CD4-positive, alpha-beta T cell (primary cell): ENCODE data around the gene RIPOR2. TPM values are rescaled to one million over a fixed set of nuclear protein-coding genes. Genes with fewer than 3 reads are reported as not detected.

Source experiments
- ATAC-seq: fragments of 200-7000 bp; cut with Tn5 transposase; one replicate; pipeline ENCODE4 v1.10.0; 2022; ENCODE audit warnings: mild to moderate bottlenecking; ENCODE audit not compliant: poor library complexity
- CTCF ChIA-PET: fragments of 350-600 bp; sonication (Branson Sonifier 250); formaldehyde crosslinking; loops from one replicate; lab custom pipeline; 2021; ENCODE audit warnings: antibody characterized with exemption, inconsistent platforms; lab: Charles Lee
- POLR2A ChIA-PET: fragments of 350-600 bp; sonication (Branson Sonifier 250); formaldehyde crosslinking; loops from one replicate; lab custom pipeline; 2021; ENCODE audit warnings: antibody characterized with exemption, inconsistent platforms; lab: Charles Lee
- DNase-seq, 14 experiments: peaks; one replicate each; pipeline ENCODE4 v3.0.0-alpha.2; 2013 to 2020; ENCODE audit warnings: mixed read lengths in 2 of 14
- H3K27ac ChIP-seq, 2 donors: one replicate each; pipeline versions ENCODE4 v1.5.1 to v1.7.0; 2013; ENCODE audit warnings: low read length in 2 of 2, low read depth in 1 of 2, mild to moderate bottlenecking in 1 of 2
- H3K27me3 ChIP-seq, 2 experiments: 1 replicate in 1 of 2; 2 replicates in 1 of 2; pipeline versions ENCODE4 v1.6.1 to v1.7.0; 2013; ENCODE audit warnings: low read length in 2 of 2, control low read depth in 1 of 2, mild to moderate bottlenecking in 1 of 2, moderate library complexity in 1 of 2; ENCODE audit not compliant: insufficient read depth in 2 of 2, control insufficient read depth in 1 of 2
- H3K36me3 ChIP-seq: one replicate; pipeline ENCODE4 v1.6.1; 2013; ENCODE audit warnings: low read length, control low read depth; ENCODE audit not compliant: insufficient read depth
- H3K4me1 ChIP-seq: one replicate; pipeline ENCODE4 v1.6.1; 2013; ENCODE audit warnings: low read length, control low read depth; ENCODE audit not compliant: insufficient read depth
- H3K4me3 ChIP-seq: one replicate; pipeline ENCODE4 v1.5.1; 2013; ENCODE audit warnings: mild to moderate bottlenecking, low read length, moderate library complexity
- H3K9me3 ChIP-seq, 2 experiments: 1 replicate in 1 of 2; 2 replicates in 1 of 2; pipeline versions ENCODE4 v1.6.1 to v1.7.0; 2013; ENCODE audit warnings: low read length in 2 of 2, mild to moderate bottlenecking in 2 of 2, control low read depth in 1 of 2, moderate library complexity in 1 of 2; ENCODE audit not compliant: control insufficient read depth in 1 of 2, insufficient read depth in 1 of 2
- H3K27ac Mint-ChIP-seq: one replicate; pipeline ENCODE4 v1.8.0; 2020; ENCODE audit warnings: mixed read lengths
- H3K27me3 Mint-ChIP-seq: one replicate; pipeline ENCODE4 v1.8.0; 2021; ENCODE audit warnings: mixed read lengths
- H3K36me3 Mint-ChIP-seq: one replicate; pipeline ENCODE4 v1.8.0; 2021; ENCODE audit warnings: low read depth, mixed read lengths
- H3K4me1 Mint-ChIP-seq: one replicate; pipeline ENCODE4 v1.8.0; 2021; ENCODE audit warnings: low read depth, mixed read lengths
- H3K4me3 Mint-ChIP-seq: one replicate; pipeline ENCODE4 v1.8.0; 2020; ENCODE audit warnings: mild to moderate bottlenecking, mixed read lengths
- H3K9me3 Mint-ChIP-seq: one replicate; pipeline ENCODE4 v1.8.0; 2020; ENCODE audit warnings: mixed read lengths
- CTCF ChIP-seq: fragments of 200-600 bp; IDR thresholded peaks from one replicate; pipeline ENCODE4 v1.8.0; 2022; ENCODE audit warnings: antibody characterized with exemption, mild to moderate bottlenecking
- intact Hi-C, 2 experiments: fragments of 100-400 bp; cut with DNase I in 1 of 2; cut with micrococcal nuclease in 1 of 2; formaldehyde crosslinking; loops; one replicate each; pipeline versions ENCODE4 v1.15.1 to v1.9.0; 2023 to 2025; cut with DNase I, micrococcal nuclease
- total RNA-seq, 174 experiments: library from RNA in 2 of 174; stranded (reverse) in 2 of 174; gene quantifications; one replicate each; pipeline ENCODE4 v1.2.3 and lab custom pipeline; 2021 to 2026

Gene RIPOR2
- total RNA-seq, 2 experiments from 2014 or later = 123 to 129 TPM

DNA sequence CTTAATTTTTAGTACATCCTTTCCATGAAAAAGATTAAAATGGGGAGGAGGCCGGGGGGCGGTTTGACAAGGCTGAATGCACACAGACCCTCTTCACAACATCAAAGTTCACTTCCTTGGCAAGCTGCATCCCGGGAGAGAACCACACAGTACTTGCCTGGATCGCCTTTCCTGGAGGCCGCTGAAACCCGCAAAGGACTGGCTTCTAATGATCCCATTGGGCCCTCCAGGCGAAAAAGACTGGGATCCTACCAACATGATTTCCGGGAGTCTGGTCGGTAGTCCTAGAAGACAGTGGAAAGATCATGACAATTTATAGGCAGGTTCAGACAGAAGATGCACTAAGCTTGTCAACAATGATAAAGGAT is 60.2 kb downstream of the RIPOR2 start:
- Mint-ChIP-seq H3K27me3 (no peaks in the 10 kb centered on the region), H3K36me3 (peaks cover 100% of the 10 kb centered on the region), H3K27ac (peak overlapping the region; percentile 97), H3K4me3 (no peak overlapping the region), H3K9me3 (no peaks in the 10 kb centered on the region), H3K4me1 (peaks cover 90% of the 10 kb centered on the region)
- intact Hi-C loops = no loop called here
- peaks cover 0 to 4% of the 10 kb centered on the region in 2 experiments for H3K9me3 ChIP-seq
- H3K4me3 ChIP-seq = no peak overlapping the region
- ChIA-PET CTCF (interaction anchor here (1.2 to 2.2 kb wide), 2 partner anchors 20 to 116 kb away, joined by 3 to 7 read pairs; no protein-coding TSS in a partner anchor), POLR2A (interaction anchor here (1.0 to 1.4 kb wide), 3 partner anchors 9 to 40 kb away, joined by 3 to 6 read pairs (median 3); no protein-coding TSS in a partner anchor)
- no peaks in the 10 kb centered on the region for H3K27me3 ChIP-seq
- no peak for TF ChIP-seq CTCF
- peaks cover 94% of the 10 kb centered on the region for H3K36me3 ChIP-seq
- ATAC-seq (no peak), DNase-seq (no peak)
- peaks cover 28% of the 10 kb centered on the region for H3K4me1 ChIP-seq
- no peak overlapping the region for H3K27ac ChIP-seq

- intact Hi-C loops = no loop called here
- H3K27ac ChIP-seq = no peak overlapping the region
- DNase-seq (no peak), ATAC-seq (no peak)
- Mint-ChIP-seq H3K27ac (peak overlapping the region; percentile 97), H3K9me3 (no peaks in the 10 kb centered on the region), H3K36me3 (peaks cover 100% of the 10 kb centered on the region), H3K4me3 (no peak overlapping the region), H3K4me1 (peaks cover 84% of the 10 kb centered on the region), H3K27me3 (no peaks in the 10 kb centered on the region)
- H3K9me3 ChIP-seq = peaks cover 0 to 4% of the 10 kb centered on the region in 2 experiments
- peaks cover 30% of the 10 kb centered on the region for H3K4me1 ChIP-seq
- ChIA-PET POLR2A (interaction anchor here (0.7 to 1.4 kb wide), 5 partner anchors 10 to 117 kb away, joined by 3 to 5 read pairs (median 3); no protein-coding TSS in a partner anchor), CTCF (interaction anchor here (1.1 to 2.5 kb wide), 4 partner anchors 8 to 117 kb away, joined by 3 to 9 read pairs (median 5); no protein-coding TSS in a partner anchor)
- H3K27me3 ChIP-seq = no peaks in the 10 kb centered on the region
- TF ChIP-seq CTCF = no peak
- H3K36me3 ChIP-seq = peaks cover 94% of the 10 kb centered on the region
- no peak overlapping the region for H3K4me3 ChIP-seq
Observed at GRCh38 chr6:24874776-24875533, 60.8 kb downstream of the RIPOR2 start.

DNA sequence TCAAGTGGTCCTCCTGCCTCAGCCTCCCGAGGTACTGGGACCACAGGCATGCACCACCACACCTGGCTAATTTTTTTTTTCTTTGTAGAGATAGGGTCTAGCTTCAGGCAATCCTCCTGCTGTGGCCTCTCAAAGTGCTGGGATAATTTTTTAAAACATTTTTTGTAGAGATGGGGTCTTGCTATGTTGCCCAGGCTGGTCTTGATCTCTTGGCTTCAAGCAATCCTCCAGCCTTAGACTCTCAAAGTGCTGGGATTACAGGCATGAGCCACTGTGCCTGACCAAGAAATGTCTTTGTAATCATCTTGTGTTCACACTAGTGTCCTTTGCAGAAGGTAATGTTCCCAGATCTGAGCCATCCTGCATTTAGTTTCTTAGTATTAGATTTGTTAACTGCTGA is 61.6 kb downstream of the RIPOR2 start:
- H3K9me3 Mint-ChIP-seq = no peaks in the 10 kb centered on the region
- no peak for TF ChIP-seq CTCF
- ChIA-PET POLR2A (interaction anchor here (0.7 to 1.9 kb wide), 8 partner anchors 11 to 118 kb away, joined by 3 to 7 read pairs (median 3); no protein-coding TSS in a partner anchor), CTCF (interaction anchor here (1.1 to 2.5 kb wide), 3 partner anchors 9 to 118 kb away, joined by 3 to 9 read pairs (median 5); no protein-coding TSS in a partner anchor)
- H3K27ac ChIP-seq = peak overlapping the region in 1 of 2 donors; percentile 54
- H3K27me3 Mint-ChIP-seq = no peaks in the 10 kb centered on the region
- H3K27ac Mint-ChIP-seq = peak overlapping the region; percentile 97
- peaks cover 77% of the 10 kb centered on the region for H3K4me1 Mint-ChIP-seq
- peaks cover 96% of the 10 kb centered on the region for H3K36me3 Mint-ChIP-seq
- DNase-seq (no peak), ATAC-seq (no peak)
- H3K27me3 ChIP-seq = no peaks in the 10 kb centered on the region
- intact Hi-C loops = no loop called here
- no peak overlapping the region for H3K4me3 Mint-ChIP-seq
- peaks cover 30% of the 10 kb centered on the region for H3K4me1 ChIP-seq
- H3K36me3 ChIP-seq = peaks cover 94% of the 10 kb centered on the region
- H3K4me3 ChIP-seq = no peak overlapping the region
- peaks cover 0 to 3% of the 10 kb centered on the region in 2 experiments for H3K9me3 ChIP-seq
